Ishikawa (cell line): ENCODE measurements around the gene PHF24.

Experiments
- CEBPB ChIP-seq: IDR thresholded peaks from 2 replicates; pipeline ENCODE4 v1.6.1; 2012
- CREB1 ChIP-seq: IDR thresholded peaks from 2 replicates; pipeline ENCODE4 v1.6.1; 2012; ENCODE audit warnings: low read depth
- EGR1 ChIP-seq: IDR thresholded peaks from 2 replicates; pipeline ENCODE4 v1.6.1; 2012
- EP300 ChIP-seq: IDR thresholded peaks from 2 replicates; pipeline ENCODE4 v1.6.1; 2012; ENCODE audit warnings: borderline replicate concordance
- FOXM1 ChIP-seq: IDR thresholded peaks from 2 replicates; pipeline ENCODE4 v1.6.1; 2012; ENCODE audit warnings: low read depth, borderline replicate concordance
- NFIC ChIP-seq: IDR thresholded peaks from 2 replicates; pipeline ENCODE4 v1.6.1; 2012
- RAD21 ChIP-seq: IDR thresholded peaks from 2 replicates; pipeline ENCODE4 v1.6.1; 2012; ENCODE audit warnings: low read depth
- REST ChIP-seq: IDR thresholded peaks from 2 replicates; pipeline ENCODE4 v1.6.1; 2012; ENCODE audit warnings: low read depth, mild to moderate bottlenecking
- TAF1 ChIP-seq: IDR thresholded peaks from 2 replicates; pipeline ENCODE4 v1.6.1; 2012; ENCODE audit warnings: low read depth, mild to moderate bottlenecking
- TCF12 ChIP-seq: IDR thresholded peaks from 2 replicates; pipeline ENCODE4 v1.6.1; 2012; ENCODE audit warnings: low read depth
- TEAD4 ChIP-seq: IDR thresholded peaks from 2 replicates; pipeline ENCODE4 v1.6.1; 2012
- YY1 ChIP-seq: IDR thresholded peaks from 2 replicates; pipeline ENCODE4 v1.6.1; 2012; ENCODE audit warnings: low read depth
- ZBTB7A ChIP-seq: IDR thresholded peaks from 2 replicates; pipeline ENCODE4 v1.6.1; 2012; ENCODE audit warnings: low read depth
- TF ChIP-seq, protein P1 (sequence below): IDR thresholded peaks from 2 replicates; pipeline ENCODE4 v1.6.1; 2012
- TF ChIP-seq, protein P2 (sequence below): IDR thresholded peaks from 2 replicates; pipeline ENCODE4 v1.6.1; 2012

The PHF24 gene

DNA sequence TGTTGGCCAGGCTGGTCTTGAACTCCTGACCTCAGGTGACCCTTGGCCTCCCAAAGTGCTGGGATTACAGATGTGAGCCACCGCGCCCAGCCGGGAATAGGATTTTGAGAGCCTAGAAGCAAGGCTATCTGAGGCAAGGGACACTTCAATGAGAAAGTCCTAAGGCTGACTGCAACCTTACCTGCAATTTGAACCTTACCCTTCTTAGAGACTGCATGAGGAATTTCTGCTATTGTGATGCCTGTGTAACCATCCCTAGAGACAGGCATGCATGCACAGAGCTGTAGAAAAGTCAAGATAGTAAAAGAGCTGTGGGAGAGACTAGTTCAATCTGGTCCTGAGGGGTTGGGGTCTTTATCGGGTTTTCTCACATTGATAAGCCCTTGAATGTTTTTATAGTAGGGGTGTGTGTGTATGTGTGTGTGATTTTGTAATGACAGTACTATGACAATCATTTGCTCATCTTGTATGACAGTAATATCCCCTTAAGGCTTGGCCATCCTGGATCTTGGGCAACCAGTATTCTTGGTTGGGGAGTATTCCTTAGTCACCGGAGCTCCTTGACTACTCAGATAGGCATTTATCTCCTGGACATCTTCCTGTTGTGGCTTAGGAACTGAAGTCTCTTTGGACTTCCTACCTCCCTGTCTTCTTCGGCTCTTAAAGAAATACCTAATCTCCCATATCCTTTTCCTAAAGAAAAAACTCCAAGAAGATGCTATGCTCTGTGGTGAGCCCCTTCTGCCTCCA, 42.6 kb downstream of the PHF24 start:
- TF ChIP-seq RAD21: no peak
- TF ChIP-seq EP300: no peak
- TF ChIP-seq TEAD4: no peak
- no peak for TF ChIP-seq FOXM1
- no peak for TF ChIP-seq YY1
- no peak for TF ChIP-seq CREB1
- TF ChIP-seq REST: no peak
- TF ChIP-seq NFIC: no peak
- TF ChIP-seq ZBTB7A: no peak
- no peak for TF ChIP-seq EGR1
- no peak for TF ChIP-seq TAF1
- TF ChIP-seq, protein P1, sequence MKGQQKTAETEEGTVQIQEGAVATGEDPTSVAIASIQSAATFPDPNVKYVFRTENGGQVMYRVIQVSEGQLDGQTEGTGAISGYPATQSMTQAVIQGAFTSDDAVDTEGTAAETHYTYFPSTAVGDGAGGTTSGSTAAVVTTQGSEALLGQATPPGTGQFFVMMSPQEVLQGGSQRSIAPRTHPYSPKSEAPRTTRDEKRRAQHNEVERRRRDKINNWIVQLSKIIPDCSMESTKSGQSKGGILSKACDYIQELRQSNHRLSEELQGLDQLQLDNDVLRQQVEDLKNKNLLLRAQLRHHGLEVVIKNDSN: no peak

DNA sequence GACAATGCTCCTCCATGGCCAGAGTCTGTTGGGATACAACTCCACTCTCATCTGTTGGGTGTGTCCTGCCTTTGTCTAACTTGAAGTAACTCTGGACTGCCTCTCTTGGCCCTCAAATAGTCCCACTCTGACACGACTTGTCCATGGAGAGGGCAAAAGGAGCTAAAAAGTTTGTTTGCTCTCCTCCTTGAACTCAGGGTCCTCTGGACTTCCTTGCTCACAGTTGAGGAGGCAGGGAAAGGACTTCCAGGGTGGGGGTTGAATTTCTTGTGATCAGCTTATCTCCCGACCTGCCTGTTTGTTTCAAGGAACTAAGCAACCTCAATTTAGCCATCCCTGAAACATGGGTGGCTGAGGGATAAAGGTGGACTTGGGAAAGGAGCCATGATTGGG, 43.2 kb downstream of the PHF24 start:
- TF ChIP-seq FOXM1 (no peak), EGR1 (no peak), REST (no peak), ZBTB7A (no peak), CEBPB (no peak), YY1 (no peak), RAD21 (no peak), EP300 (no peak), TEAD4 (no peak), NFIC (no peak), CREB1 (no peak), TAF1 (no peak), TCF12 (no peak)
- TF ChIP-seq, protein P2, sequence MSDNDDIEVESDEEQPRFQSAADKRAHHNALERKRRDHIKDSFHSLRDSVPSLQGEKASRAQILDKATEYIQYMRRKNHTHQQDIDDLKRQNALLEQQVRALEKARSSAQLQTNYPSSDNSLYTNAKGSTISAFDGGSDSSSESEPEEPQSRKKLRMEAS: no peak
- TF ChIP-seq, protein P1: no peak

GRCh38 chr9:35001803-35002502, 43.9 kb downstream of the PHF24 start:
- TF ChIP-seq CEBPB (no peak), CREB1 (no peak), NFIC (no peak), EGR1 (no peak), FOXM1 (no peak), TAF1 (no peak), YY1 (no peak), RAD21 (no peak)

DNA sequence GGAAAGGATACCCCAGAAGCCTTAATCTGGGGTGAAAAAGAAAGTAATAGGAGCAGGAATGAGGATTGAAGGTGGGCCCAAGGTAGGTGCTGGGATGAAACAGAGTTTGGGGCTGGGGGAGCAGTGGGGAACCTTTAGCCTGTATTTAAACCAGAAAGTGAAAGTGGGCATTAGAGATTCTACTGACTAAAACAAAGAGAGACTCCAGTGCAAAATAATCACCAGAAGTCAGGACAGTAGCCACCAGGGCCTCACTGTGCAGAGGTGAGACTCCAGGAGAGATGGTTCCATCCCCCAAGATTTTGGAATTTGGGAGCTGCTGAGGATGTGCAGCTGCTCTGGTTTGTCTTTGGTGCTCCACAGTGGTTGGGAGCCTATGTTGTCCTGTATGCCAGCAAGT, 44.5 kb downstream of the PHF24 start:
- TF ChIP-seq EGR1: no peak
- no peak for TF ChIP-seq CEBPB
- no peak for TF ChIP-seq TCF12
- no peak for TF ChIP-seq REST
- TF ChIP-seq, protein P1: no peak
- TF ChIP-seq RAD21: no peak
- no peak for TF ChIP-seq TEAD4
- no peak for TF ChIP-seq CREB1
- TF ChIP-seq, protein P2: no peak
- TF ChIP-seq YY1: no peak
- TF ChIP-seq TAF1: no peak
